Calu3 (cell line): ENCODE data around the gene NTF4. TPM values are rescaled to one million over a fixed set of nuclear protein-coding genes. Genes with fewer than 3 reads are reported as not detected.
"Not testable (repeated sequence)": the region's sequence is repeated elsewhere in the genome, so short reads cannot be mapped to it uniquely, and the experiment has no call there.

ENCODE experiments used
- BruUV-seq: library from RNA; stranded (reverse); fragments of 400-500 nt; replicated peaks from 2 replicates; lab custom pipeline; 2021; lab: Mats Ljungman, UMichigan
- CTCF ChIA-PET: fragments of 300-600 bp; sonication (Branson Sonifier 250); formaldehyde crosslinking; loops from one replicate; lab custom pipeline; 2022; ENCODE audit warnings: antibody characterized with exemption; lab: Charles Lee
- DNase-seq: peaks from one replicate; pipeline ENCODE4 v3.0.0; 2022
- H3K27ac Mint-ChIP-seq: one replicate; pipeline ENCODE4 v1.8.0; 2022; ENCODE audit warnings: mixed read lengths; ENCODE audit not compliant: unreplicated experiment
- H3K27me3 Mint-ChIP-seq: one replicate; pipeline ENCODE4 v1.8.0; 2022; ENCODE audit warnings: mixed read lengths; ENCODE audit not compliant: unreplicated experiment
- H3K36me3 Mint-ChIP-seq: one replicate; pipeline ENCODE4 v1.8.0; 2022; ENCODE audit warnings: mild to moderate bottlenecking, moderate library complexity, mixed read lengths; ENCODE audit not compliant: insufficient read depth, unreplicated experiment
- H3K4me1 Mint-ChIP-seq: one replicate; pipeline ENCODE4 v1.8.0; 2022; ENCODE audit warnings: mild to moderate bottlenecking, low read depth, mixed read lengths; ENCODE audit not compliant: unreplicated experiment
- H3K4me3 Mint-ChIP-seq: one replicate; pipeline ENCODE4 v1.8.0; 2022; ENCODE audit warnings: mild to moderate bottlenecking, low read depth, moderate library complexity, mixed read lengths; ENCODE audit not compliant: unreplicated experiment
- H3K9me3 Mint-ChIP-seq: one replicate; pipeline ENCODE4 v1.8.0; 2022; ENCODE audit warnings: low read depth, mixed read lengths; ENCODE audit not compliant: unreplicated experiment
- CTCF ChIP-seq: fragments of 200-600 bp; IDR thresholded peaks from one replicate; pipeline ENCODE4 v1.8.0; 2022; ENCODE audit warnings: antibody characterized with exemption; ENCODE audit not compliant: unreplicated experiment
- intact Hi-C: fragments of 100-400 bp; cut with micrococcal nuclease; formaldehyde crosslinking; loops from one replicate; pipeline ENCODE4 v1.10.0; 2022; ENCODE audit not compliant: unreplicated experiment
- total RNA-seq: library from RNA; stranded (reverse); gene quantifications from 2 replicates; pipeline ENCODE4 v1.2.3, GENCODE V29; 2022

NTF4 gene
- total RNA-seq, 1 experiment from 2014 or later: 0.83 TPM

- CTCF ChIA-PET, H3K27ac Mint-ChIP-seq, H3K27me3 Mint-ChIP-seq, H3K4me3 Mint-ChIP-seq, H3K9me3 Mint-ChIP-seq, intact Hi-C loops, BruUV-seq, DNase-seq, H3K4me1 Mint-ChIP-seq: not testable (repeated sequence)
- TF ChIP-seq CTCF: peak; percentile 68
- peaks cover 19% of the 10 kb centered on the region for H3K36me3 Mint-ChIP-seq
Observed at GRCh38 chr19:49031642-49032301, 32.8 kb downstream of the NTF4 start, which contains the start of gene CGB2. CGB2 (plus strand) TSS chr19:49031890; CDS start chr19:49032096, 206 bp downstream.

GRCh38 chr19:49030323-49030722 is 34.3 kb downstream of the NTF4 start:
- intact Hi-C loops, BruUV-seq, H3K4me3 Mint-ChIP-seq, H3K4me1 Mint-ChIP-seq, H3K27ac Mint-ChIP-seq, CTCF ChIA-PET, DNase-seq, H3K9me3 Mint-ChIP-seq: not testable (repeated sequence)
- H3K27me3 Mint-ChIP-seq: peaks cover 18% of the 10 kb centered on the region
- H3K36me3 Mint-ChIP-seq: peaks cover 11% of the 10 kb centered on the region

- CTCF ChIA-PET, H3K27ac Mint-ChIP-seq, H3K9me3 Mint-ChIP-seq, BruUV-seq, DNase-seq, H3K36me3 Mint-ChIP-seq, H3K4me3 Mint-ChIP-seq, H3K4me1 Mint-ChIP-seq, intact Hi-C loops: not testable (repeated sequence)
- peaks cover 19% of the 10 kb centered on the region for H3K27me3 Mint-ChIP-seq
Observed at GRCh38 chr19:49029749-49030148, 34.9 kb downstream of the NTF4 start.

GRCh38 chr19:49028686-49029085 is 35.9 kb downstream of the NTF4 start:
- H3K27me3 Mint-ChIP-seq: peaks cover 19% of the 10 kb centered on the region
- CTCF ChIA-PET, H3K27ac Mint-ChIP-seq, BruUV-seq, intact Hi-C loops, H3K4me1 Mint-ChIP-seq, H3K9me3 Mint-ChIP-seq, H3K36me3 Mint-ChIP-seq, DNase-seq, H3K4me3 Mint-ChIP-seq: not testable (repeated sequence)

GRCh38 chr19:49025599-49025998 is 39.0 kb downstream of the NTF4 start:
- not testable (repeated sequence) for H3K36me3 Mint-ChIP-seq, DNase-seq

GRCh38 chr19:49025088-49025487 is 39.5 kb downstream of the NTF4 start:
- DNase-seq, CTCF ChIA-PET, H3K27ac Mint-ChIP-seq, H3K9me3 Mint-ChIP-seq, intact Hi-C loops, BruUV-seq, H3K4me3 Mint-ChIP-seq, H3K36me3 Mint-ChIP-seq: not testable (repeated sequence)
- H3K27me3 Mint-ChIP-seq: peaks cover 30% of the 10 kb centered on the region
- peaks cover 17% of the 10 kb centered on the region for H3K4me1 Mint-ChIP-seq

More at GRCh38 chr19:49025599-49025998, 39.0 kb downstream of the NTF4 start:
- intact Hi-C loops, H3K9me3 Mint-ChIP-seq, CTCF ChIA-PET, BruUV-seq, H3K27ac Mint-ChIP-seq, H3K4me3 Mint-ChIP-seq: not testable (repeated sequence)
- Mint-ChIP-seq H3K4me1 (peaks cover 12% of the 10 kb centered on the region), H3K27me3 (peaks cover 30% of the 10 kb centered on the region)

- intact Hi-C loops, BruUV-seq, H3K4me3 Mint-ChIP-seq, H3K27ac Mint-ChIP-seq, CTCF ChIA-PET, DNase-seq, H3K9me3 Mint-ChIP-seq: not testable (repeated sequence)
- H3K36me3 Mint-ChIP-seq: peaks cover 11% of the 10 kb centered on the region
- H3K27me3 Mint-ChIP-seq: peaks cover 37% of the 10 kb centered on the region
- peaks cover 25% of the 10 kb centered on the region for H3K4me1 Mint-ChIP-seq
Observed at GRCh38 chr19:49024233-49024632, 40.4 kb downstream of the NTF4 start, which contains the start of gene CGB3. CGB3 (minus strand) TSS chr19:49024333; CDS start chr19:49023971, 362 bp downstream.
